ENCODE measurements around the gene NAA40.
"Not testable (repeated sequence)": the region's sequence is repeated elsewhere in the genome, so short reads cannot be mapped to it uniquely, and the experiment has no call there.

NAA40 gene

DNA sequence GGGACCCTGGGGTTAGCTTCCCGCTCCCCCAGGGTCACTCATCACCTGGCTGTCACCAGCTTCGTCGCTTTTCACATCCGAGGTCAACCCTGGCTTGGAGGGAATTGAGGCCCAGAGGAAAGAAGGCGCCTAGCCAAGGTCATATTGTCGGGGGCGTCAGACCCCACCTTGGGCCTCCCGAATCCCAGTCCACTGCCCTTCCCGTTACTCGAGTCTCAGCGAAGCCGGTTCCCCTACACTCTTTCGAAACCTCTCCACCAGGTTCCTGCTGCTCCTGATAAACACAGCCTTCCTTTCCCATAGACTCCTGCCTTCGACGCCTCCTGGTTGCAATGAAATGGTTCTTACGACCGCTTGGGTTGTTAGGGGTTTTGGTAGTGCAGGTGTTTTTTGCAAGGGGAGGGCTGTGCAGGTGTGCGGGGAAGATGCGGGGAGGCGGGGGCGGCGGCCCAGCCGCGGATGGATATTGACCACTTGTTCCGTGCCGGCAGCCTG lies 642 bp downstream of the NAA40 start:
- DNase-seq (ENCODE audit: low read depth) = no peak

DNA sequence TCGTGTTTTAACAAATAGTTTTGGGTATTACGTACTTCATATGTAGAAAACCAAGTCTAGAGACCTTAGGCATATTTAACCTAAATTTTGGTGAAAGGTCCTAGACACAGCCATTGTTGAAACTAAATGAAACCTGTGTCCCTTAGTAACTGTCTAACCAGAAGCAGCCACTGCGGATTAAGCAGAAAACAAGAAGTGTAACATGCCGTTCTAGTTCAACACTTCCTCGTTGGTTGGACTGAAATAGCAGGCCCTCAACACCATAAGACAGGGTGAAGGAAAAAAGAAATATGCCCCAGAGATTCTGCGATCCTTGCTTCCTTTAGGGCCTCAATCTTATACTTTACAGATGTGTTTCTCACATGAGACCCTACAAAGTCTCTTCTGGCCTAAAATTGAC lies 2.0 kb downstream of the NAA40 start:
- no peak for DNase-seq (ENCODE audit: low read depth)

DNA sequence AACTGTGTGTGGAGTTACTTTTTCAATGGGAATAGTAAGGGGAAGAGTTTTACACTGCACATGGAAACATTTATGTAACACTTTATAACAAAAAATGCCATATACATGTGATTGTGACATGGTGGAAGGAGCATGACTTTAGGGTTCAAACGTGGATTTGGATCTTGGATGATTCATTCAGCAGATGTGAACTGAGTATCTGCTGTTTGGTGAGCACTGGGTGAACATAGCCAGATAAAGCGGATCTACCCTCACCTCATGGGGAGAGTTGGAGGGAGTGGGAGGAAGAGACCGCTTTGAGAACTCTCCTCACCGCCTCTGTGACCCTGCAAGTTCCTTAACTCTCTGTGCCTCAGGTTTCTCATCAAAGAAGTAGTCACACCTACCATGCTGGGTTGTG lies 3.1 kb downstream of the NAA40 start:
- no peak for DNase-seq (ENCODE audit: low read depth)

DNA sequence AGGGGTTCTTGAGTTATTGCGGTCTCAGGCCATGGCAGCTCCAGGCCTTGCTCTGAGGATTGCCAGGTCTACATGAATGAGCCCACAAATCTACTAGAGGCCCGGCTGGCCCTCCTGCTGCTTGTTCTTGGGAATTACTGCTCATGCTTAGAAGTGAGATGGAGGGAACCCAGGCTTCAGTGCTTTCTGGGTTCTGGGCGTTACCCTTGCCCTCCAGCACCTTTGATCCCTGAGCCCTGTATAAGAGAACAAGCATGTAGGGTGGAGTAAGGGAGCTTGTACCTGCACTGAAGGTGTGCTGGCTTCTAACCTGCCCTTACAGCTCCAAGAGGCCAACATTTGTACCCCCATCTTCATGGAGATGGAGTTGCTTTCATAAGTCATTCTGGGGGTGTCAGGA lies 4.0 kb downstream of the NAA40 start:
- DNase-seq (ENCODE audit: low read depth) = no peak

DNA sequence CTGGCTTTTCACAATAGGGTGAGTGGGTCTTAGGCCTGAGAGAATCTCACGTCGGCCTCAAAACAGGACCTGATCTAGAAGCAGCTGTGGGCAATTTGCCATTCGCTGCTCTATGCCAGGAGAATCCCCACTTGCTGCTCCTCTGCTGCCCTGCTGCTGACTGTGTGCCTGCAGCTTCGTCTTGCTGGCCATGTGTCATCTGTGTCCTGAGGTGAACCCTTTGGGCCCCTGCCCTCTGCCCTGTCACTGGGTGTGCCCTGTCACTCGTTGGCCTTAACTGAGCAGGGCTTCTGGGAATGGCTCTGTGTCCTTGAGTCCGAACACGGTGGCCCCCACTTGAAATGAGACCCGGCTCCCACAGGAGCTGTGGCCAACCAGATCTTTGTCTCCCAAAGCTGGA lies 6.2 kb downstream of the NAA40 start:
- DNase-seq (ENCODE audit: low read depth) = no peak

DNA sequence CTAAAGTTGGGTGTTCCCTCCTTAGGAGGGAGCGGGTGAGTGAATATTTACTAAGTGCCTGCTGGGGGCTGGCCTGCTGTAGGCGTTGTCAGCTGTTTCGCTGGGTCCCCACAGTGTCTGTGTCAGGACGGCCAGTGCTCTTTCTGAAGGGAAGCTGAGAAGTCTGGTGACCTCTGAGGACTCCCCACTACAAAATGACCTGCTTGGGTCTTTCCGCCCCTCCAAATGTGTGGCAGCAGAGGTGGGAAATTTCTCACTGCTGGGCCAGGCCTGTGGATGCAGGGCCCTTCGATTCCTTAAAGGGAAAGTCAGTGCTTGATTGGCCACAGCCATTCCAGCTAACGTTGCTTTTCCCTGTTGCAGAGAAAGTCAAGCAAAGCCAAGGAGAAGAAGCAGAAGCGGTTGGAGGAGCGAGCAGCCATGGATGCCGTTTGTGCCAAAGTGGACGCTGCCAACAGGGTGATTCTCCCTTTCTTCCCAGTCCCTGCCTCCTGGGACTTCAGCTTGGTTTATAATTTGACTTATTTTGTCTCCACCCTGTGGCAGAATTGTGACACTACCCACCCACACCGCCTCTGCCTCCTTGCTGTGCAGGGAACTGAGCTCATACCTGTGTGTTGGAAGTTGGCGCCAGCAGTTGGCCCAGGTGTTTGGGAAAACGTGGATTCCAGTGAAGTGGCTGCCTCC lies 6.8 kb downstream of the NAA40 start:
- peak; percentile 63 for DNase-seq (ENCODE audit: low read depth)

DNA sequence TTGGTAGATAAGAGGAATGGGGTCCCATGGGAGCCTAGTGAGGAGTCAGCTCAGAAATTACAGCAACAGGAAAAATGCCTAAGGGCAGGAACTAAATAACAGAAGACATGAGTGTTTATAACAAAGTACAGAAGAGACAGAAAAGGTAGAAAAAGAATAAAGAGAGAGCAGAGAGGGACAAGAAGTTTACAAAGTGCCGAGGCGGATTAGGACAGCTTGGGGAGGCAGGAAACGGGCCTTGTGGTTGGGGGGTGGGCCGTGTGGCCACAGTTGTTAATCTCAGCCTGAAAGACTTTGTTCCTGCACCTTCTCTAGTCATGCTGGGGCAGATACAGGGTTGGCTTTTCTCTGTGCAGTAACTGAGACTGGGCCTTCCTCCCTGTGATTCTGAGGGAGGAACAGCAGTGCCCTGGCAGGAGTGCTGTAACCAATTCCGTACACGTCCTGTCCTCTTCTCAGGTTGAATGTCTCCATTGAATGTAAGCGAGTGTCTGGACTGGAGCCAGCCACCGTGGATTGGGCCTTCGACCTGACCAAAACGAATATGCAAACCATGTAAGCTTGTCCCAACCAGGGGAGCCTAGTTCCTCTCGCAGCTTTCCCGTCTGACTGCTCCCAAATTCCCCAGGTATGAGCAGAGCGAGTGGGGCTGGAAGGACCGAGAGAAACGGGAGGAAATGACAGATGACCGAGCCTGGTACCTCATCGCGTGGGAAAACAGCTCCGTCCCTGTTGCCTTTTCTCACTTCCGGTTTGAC lies 13.2 kb downstream of the NAA40 start:
- no peak for DNase-seq (ENCODE audit: low read depth)

DNA sequence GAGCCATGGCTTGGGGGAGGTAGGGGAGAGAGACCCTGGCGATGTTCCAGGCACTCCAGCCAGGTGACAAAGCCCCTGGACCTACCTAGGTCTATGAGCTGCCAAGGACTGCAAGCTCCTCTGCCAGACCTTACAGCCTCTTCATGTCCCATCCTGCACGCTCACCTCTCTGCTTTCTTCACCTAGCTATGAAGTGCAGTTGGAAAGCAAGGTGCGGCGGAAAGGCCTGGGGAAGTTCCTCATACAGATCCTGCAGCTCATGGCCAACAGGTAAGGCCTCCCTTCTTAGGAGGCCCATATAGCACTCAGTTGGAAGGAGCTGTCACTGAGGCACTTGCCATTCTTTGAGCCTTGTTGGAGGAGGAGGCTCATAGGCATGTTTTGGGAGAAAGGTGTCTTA lies 13.8 kb downstream of the NAA40 start:
- DNase-seq (ENCODE audit: low read depth) = no peak

DNA sequence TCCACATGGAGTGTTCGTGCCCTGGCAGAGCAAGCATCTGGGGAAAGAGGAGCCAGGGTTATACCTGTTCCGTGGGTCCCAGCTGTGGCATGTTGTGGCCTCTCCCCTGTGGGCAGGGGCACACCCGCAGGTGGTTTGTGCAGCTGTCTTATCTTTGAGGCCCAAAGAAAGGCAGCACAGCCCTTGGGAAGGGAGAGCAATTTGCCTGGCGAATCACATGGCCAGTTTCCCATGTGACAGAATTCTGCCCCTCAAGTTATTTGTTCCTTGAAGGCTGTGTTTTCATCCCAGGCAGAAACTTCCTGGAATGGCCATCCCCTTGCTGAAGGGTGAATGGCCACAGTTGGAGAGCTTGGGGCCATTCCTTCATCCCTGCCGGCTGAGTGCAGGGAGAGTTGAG lies 19.2 kb downstream of the NAA40 start:
- DNase-seq (ENCODE audit: low read depth) = no peak

DNA sequence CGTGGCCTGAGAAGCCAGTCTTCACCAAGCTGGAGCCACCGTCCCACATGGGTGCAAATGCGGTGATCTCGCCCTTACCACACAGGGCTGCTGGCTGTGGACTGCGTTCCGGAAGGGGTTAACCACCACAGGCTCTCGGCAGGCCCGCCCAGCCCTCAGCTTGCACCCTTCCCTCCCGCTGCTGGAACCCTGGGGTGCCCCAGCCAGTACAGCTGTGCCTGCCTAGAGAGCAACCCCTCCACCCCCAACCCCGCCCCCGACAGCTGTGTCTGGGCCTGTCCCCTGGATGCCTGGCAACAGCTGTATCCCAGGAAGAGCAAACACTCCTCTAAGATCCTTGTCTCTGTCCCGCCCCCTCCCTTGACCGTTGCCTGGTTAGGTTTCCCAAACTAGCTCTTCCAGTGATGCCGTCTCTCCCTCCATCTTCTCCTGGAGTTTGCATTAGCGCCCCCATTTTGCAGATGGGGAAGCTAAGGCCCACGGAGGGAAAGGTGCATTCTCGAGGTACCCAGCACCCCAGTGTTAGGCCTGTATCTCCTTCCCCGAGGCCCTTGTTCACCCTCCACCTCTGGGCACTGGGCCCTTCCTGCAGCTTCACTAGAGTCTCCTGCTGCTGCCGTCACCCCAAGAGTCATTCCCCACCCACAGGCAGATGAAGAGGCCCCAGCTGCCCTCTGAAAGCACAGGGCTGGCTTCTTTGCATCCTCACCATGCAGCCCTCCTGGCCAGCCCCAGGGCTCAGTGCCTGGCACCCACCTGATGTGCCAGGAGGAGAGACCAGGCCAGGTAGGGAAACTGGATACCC lies 23.0 kb downstream of the NAA40 start:
- no peak for DNase-seq (ENCODE audit: low read depth)

DNA sequence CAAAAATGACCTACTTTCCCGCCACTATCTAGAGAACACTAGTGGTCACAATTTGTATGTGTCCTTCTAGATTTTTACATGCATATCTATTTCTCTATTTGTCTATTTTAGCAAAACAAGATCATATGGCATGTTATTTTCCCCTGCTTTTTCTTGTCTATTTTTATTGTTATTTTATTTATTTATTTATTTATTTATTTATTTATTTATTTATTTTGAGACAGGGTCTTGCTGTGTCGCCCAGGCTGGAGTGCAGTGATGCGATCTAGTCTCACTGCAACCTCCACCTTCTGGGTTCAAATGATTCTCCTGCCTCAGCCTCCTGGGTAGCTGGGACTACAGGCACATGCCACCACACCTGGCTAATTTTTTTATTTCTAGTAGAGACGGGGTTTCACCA lies 25.1 kb downstream of the NAA40 start:
- DNase-seq (ENCODE audit: low read depth) = not testable (repeated sequence)

DNA sequence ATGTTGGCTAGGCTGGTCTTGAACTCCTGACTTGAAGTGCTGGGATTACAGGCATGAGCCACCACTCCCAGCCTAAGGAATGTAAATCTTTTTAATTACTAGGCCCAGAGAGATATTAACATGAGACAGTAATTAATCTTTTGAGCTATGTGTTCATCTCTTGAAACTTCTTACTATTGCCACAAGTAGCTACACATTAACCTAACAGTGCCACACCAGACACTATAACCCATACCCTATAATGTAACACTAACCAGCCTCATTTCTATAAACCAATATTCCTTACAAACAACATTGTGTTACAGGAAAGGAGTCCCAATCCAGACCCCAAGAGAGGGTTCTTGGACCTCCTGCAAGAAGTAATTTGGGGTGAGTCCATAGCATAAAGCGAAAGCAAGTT lies 27.6 kb downstream of the NAA40 start:
- DNase-seq (ENCODE audit: low read depth) = no peak

DNA sequence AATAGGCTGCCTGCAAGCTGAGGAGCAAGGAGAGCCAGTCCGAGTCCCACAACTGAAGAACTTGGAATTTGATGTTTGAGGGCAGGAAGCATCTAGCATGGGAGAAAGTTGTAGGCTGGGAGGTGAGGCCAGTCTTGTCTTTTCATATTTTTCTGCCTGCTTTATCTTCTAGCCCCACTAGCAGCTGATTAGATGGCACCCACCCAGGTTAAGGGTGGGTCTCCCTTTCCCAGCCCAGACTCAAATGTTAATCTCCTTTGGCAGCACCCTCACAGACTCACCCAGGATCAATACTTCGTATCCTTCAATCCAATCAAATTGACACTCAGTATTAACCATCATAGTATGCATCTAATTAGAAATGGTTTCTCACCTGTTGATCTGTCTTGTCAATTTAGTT lies 30.7 kb downstream of the NAA40 start:
- DNase-seq (ENCODE audit: low read depth) = no peak

DNA sequence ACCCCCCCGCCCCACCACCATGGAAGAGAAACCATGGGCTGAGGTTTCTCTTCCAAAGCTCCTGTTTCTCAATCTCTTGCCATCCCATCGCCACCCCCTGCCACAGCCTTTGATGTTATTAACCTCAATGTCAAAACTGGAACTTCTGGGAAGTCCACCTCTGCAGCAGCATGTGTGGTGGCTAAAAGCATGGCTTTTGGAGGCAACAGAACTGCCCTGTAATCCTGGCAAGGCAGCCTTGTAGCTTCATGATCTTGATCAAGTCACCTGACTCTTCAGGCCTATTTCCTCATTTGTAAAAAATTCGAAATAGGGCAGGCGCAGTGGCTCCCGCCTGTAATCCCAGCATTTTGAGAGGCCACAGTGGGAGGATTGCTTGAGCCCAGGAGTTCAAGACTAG lies 32.1 kb downstream of the NAA40 start:
- no peak for DNase-seq (ENCODE audit: low read depth)

DNA sequence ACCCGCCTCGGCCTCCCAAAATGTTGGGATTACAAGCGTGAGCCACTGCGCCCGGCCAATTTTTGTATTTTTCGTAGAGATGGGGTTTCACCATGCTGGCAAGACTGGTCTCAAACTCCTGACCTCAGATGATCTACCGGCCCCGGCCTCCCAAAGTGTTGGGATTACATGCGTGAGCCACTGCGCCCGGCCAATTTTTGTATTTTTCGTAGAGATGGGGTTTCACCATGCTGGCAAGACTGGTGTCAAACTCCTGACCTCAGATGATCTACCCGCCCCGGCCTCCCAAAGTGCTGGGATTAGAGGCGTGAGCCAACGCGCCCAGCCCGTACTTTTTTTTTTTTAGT lies 35.1 kb downstream of the NAA40 start:
- not testable (repeated sequence) for DNase-seq (ENCODE audit: low read depth)

DNA sequence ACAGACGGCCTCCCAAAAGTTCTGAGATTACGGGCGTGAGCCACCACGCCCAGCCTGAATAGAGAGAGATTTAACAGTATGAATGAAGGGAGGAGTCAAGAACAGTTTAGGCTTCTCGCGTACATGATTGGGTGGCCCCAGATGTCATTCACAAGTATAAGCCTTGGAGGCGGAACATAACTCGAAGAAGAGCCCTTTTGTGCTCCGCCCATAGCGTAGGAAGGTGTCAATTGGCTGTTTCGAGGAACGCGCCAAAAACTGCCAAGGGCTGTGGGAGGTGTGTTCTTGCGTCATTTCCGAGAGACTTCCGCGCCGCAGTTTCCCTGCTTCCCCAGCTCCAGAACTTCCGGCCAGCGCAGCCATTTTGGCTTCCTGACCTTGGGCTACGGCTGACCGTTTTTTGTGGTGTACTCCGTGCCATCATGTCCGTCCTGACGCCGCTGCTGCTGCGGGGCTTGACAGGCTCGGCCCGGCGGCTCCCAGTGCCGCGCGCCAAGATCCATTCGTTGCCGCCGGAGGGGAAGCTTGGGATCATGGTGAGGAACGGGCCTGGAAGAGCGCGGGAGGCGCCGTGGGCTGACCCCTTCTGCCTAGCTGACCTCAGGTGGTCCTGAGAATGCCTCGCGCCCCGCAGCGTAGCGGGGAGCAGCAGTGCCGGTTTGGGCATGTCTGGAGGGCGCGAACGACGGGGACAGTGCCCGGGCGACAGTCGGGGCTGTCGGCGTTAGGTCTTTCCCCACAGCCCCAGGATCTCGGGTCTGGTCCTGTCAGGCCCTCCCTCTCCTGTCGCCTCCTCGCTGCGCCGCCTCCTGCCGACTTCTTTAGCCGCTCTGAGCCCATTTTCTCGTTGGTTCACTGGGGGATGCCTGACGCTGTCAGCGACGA lies 35.7 kb downstream of the NAA40 start, which contains the start of gene COX8A:
Gene COX8A, plus strand, starts transcription at position 362 of the 885 bp plus-strand sequence. Its CDS starts 61 bp downstream, at position 423.
- DNase-seq (ENCODE audit: low read depth) = peak; percentile 100

DNA sequence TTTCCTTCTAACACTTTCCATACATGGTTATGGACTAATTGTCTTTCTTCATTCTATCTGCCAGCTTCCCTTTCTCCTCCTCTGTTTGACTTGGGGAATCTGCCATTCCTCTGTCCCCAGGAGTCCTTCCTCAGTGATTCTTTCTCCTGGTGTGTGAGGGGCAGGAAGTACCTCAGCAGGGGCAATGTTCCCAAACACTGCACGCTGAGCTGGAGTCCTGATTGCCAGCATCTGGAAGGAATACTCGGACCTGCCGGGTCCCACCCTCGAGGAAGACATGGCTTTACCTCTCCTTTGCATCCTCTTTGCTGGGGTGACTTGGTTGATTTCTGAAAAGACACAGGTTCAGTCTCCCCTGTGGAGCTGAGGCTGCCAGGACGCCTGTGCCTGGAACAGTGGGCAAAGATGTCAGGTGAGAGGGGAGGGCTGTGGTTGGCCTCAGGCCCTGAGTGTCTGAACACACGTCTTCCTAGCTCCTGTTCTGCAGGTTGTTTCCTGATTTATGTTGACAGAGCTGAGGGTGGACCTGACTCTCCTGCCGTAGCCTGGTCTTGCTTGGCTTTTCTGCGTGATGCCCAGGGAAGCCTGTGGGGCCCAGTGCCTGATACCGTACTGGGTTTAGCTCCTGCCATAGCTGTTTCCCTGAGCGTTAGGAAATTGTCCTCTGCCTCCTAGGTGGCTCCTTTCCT lies 39.9 kb downstream of the NAA40 start:
- no peak for DNase-seq (ENCODE audit: low read depth)

DNA sequence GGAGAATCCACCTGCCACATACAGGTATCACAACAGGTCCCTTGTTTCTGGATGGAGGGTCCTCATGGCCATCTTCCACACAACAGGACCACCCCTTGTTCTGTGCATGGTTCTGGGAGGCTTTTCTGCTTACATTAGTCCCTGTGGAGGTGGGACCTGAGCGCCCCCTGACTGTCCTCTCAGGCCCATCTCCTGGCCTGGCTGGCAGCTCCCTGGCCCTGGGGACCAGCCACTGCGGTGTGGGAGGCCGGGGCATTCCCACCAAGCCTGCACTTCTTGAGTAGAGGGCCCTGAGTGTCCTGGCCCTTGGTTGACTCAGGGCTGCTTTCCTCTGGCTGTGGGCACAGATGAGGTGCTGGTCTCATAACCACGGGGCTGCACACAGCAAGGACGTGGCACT lies 40.6 kb downstream of the NAA40 start:
- no peak for DNase-seq (ENCODE audit: low read depth)

DNA sequence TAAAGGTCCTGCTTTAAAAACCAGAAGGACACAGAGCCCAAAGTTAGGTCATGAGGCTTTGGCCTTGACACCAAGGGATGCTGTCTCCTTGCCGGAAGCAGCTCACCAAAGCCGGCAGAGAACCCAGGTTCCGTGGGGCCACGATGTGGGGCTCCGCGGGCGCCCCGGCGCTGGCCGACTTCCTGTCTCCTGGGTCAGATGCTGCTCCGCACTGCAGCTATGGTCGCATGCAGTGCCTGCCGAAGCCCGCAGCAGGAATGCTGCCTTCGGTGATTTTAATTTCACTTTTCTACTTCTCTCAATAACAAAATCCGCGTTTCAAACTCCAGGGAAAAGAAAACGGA lies 47.0 kb downstream of the NAA40 start:
- no peak for DNase-seq (ENCODE audit: low read depth)

DNA sequence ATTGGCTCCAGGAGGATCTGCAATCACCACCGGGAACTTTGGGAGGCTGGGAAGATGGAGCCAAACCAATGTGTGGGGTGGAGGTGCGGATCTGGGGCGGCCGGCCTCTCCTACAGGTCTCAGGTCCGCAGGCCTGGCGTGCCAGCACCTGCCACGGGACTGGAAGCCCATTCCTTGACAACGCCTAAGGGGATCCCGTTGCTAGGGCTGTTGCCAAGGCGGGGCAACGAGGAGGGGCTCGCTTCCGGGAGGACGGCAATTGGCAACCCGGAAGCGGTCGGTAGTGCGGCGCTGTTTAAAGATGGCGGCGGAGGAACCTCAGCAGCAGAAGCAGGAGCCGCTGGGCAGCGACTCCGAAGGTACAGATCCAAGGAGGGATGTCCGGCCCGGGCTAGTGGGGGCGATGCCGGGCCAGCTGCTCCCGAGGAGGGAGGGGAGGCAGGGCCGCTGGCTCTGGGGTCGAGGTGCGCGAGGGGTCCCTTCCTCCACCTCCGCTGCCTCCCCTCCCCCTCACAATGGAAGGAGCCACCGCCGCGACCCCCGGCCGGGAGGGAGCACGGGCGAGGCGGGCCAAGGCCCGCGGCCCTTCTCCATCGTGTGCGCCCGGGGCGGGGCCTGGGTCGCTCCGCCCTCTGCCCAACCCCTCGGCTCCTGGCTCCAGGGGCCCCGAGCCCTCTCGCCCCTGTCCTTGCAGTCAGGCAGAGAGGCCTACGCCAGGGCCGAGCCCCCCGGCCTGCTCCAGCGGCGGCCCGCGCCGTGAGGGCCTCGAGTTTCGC lies 47.5 kb downstream of the NAA40 start, which contains the start of gene OTUB1:
Gene OTUB1, plus strand, starts transcription at position 283 of the 776 bp plus-strand sequence. Its CDS starts 19 bp downstream, at position 302.
- peak; percentile 78 for DNase-seq (ENCODE audit: low read depth)
